HepG2 (cell line): ENCODE data around the gene DGUOK. TPM values are rescaled to one million over a fixed set of nuclear protein-coding genes. Genes with fewer than 3 reads are reported as not detected.

Experiments used
- AGO1 ChIP-seq: fragments of 200-400 bp; formaldehyde crosslinking; IDR thresholded peaks from 2 replicates; pipeline ENCODE4 v1.6.1; 2017; ENCODE audit warnings: mild to moderate bottlenecking, low read depth, low read length, moderate library complexity; ENCODE audit not compliant: poor library complexity, severe bottlenecking
- HIVEP1 ChIP-seq: sonication (generic); formaldehyde crosslinking; IDR thresholded peaks from 2 replicates; pipeline ENCODE4 v1.4.0; 2020; ENCODE audit warnings: mild to moderate bottlenecking, missing genetic modification reagents
- KAT8 ChIP-seq: IDR thresholded peaks from 2 replicates; pipeline ENCODE4 v1.6.1; 2016; ENCODE audit warnings: missing genetic modification reagents, missing compliant biosample characterization
- MYNN ChIP-seq: sonication (generic); formaldehyde crosslinking; IDR thresholded peaks from 2 replicates; pipeline ENCODE4 v1.4.0; 2020; ENCODE audit warnings: mild to moderate bottlenecking, low read depth, missing genetic modification reagents
- ONECUT2 ChIP-seq: sonication (generic); formaldehyde crosslinking; IDR thresholded peaks from 2 replicates; pipeline ENCODE4 v1.4.0; 2020; ENCODE audit warnings: missing genetic modification reagents
- RAD21 ChIP-seq: fragments of 450-650 bp; formaldehyde crosslinking; IDR thresholded peaks from 2 replicates; pipeline ENCODE4 v1.5.0; 2020; ENCODE audit warnings: mild to moderate bottlenecking
- SOX5 ChIP-seq: IDR thresholded peaks from 2 replicates; pipeline ENCODE4 v1.6.1; 2016; ENCODE audit warnings: borderline replicate concordance
- STAG1 ChIP-seq: sonication (generic); formaldehyde crosslinking; IDR thresholded peaks from 2 replicates; pipeline ENCODE4 v1.4.0; 2020; ENCODE audit warnings: missing genetic modification reagents
- THAP7 ChIP-seq: sonication (generic); formaldehyde crosslinking; IDR thresholded peaks from 2 replicates; pipeline ENCODE4 v1.8.1; 2023; ENCODE audit warnings: mild to moderate bottlenecking, missing genetic modification reagents
- ZBTB49 ChIP-seq: sonication (generic); formaldehyde crosslinking; IDR thresholded peaks from 2 replicates; pipeline ENCODE4 v1.4.0; 2020; ENCODE audit warnings: missing genetic modification reagents, borderline replicate concordance
- ZFP91 ChIP-seq: sonication (generic); formaldehyde crosslinking; IDR thresholded peaks from 2 replicates; pipeline ENCODE4 v1.9.0; 2022; ENCODE audit warnings: missing genetic modification reagents, mild to moderate bottlenecking, borderline replicate concordance
- ZKSCAN8 ChIP-seq: IDR thresholded peaks from 2 replicates; pipeline ENCODE4 v1.6.1; 2016; ENCODE audit warnings: borderline replicate concordance, missing genetic modification reagents, missing compliant biosample characterization
- ZNF580 ChIP-seq: IDR thresholded peaks from 2 replicates; pipeline ENCODE4 v1.6.1; 2016; ENCODE audit warnings: low read depth, borderline replicate concordance
- ZNF597 ChIP-seq: sonication (generic); formaldehyde crosslinking; IDR thresholded peaks from 2 replicates; pipeline ENCODE4 v1.5.0; 2020; ENCODE audit warnings: missing genetic modification reagents
- ZNF652 ChIP-seq: IDR thresholded peaks from 2 replicates; pipeline ENCODE4 v1.6.1; 2016; ENCODE audit warnings: low read depth, borderline replicate concordance
- ZNF788 ChIP-seq: sonication (generic); formaldehyde crosslinking; IDR thresholded peaks from 2 replicates; pipeline ENCODE4 v1.5.0; 2020; ENCODE audit warnings: mild to moderate bottlenecking, missing genetic modification reagents, borderline replicate concordance
- polyA plus RNA-seq, 8 experiments: library from polyadenylated mRNA; depleted of rRNA in 3 of 8; stranded (reverse) in 7 of 8; unstranded in 1 of 8; fragments of >200 nt; fragmentation: Illumina TruSeq in 4 of 8; extraction: Trizol in 4 of 8; gene quantifications; 2 replicates each; pipeline versions ENCODE4 v1.2.1 to v1.2.3, GENCODE V29; 2011 to 2016; ENCODE audit warnings: low read depth in 4 of 8, missing spikeins in 1 of 8, mixed read lengths in 1 of 8; ENCODE audit not compliant: insufficient read depth in 1 of 8
- total RNA-seq, 5 experiments: library from RNA; depleted of rRNA; stranded (reverse); fragments of >200 nt; fragmentation: Illumina TruSeq; extraction: Trizol; gene quantifications; 2 replicates each; pipeline ENCODE4 v1.2.3, GENCODE V29; 2016; ENCODE audit warnings: low read depth in 1 of 5
- TF ChIP-seq, protein P1 (sequence below): sonication (generic); formaldehyde crosslinking; conservative IDR thresholded peaks from 2 replicates; pipeline ENCODE4 v1.8.1; 2023; ENCODE audit warnings: missing genetic modification reagents

The DGUOK gene
- total and polyA plus RNA-seq, 2 of the 13 experiments (the other 11 are each of a cell fraction or from before 2014, with no cell fraction given) = 105 to 137 TPM

DNA sequence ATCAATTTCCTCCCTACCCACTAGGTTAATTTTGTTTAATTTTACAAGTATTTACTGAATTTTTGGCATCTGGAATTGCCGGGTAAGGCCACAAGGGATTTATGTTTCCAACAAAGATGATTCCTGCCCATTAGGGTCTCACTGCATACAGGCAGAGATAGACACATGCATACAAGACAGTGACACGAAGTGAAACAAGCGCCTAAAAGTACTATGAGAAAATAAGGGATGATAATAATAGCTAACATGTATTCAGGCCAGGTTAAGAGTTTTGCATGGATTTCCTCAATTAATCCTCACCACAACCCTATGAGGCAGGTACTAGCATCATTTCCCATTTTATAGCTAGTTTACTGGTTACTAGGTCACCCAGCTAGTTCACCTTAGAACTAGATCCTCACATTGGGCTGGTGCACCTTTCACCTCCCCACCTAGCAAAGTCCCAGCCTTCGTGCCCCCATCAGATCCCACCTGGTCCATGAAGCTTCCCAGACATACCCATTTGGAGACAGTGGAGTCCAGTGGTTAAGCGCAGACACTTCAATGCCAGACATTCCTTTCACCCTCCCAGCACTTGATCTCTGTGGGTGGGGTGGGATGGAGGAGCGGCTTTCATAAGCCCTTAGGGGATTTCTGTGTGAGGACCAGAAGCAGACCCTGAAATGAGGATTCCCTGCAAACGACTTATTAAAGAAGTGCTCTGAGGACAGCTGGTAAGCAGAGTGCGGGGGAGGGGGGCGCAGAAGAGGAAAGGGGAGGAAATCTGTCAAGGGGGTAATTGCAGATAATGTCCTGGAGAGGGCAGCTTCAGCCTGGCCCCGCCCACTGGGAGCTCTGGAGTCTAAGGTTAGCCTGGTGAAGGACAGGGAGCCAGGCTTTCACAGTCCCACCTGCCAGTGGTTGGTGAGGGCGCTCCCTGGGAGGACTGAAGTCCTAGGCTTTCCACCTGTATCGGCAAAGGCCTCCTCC is 5.8 kb upstream of the DGUOK start (continued):
- no peak for TF ChIP-seq ZFP91 (CRISPR knock-in tag)
- peak; percentile 50 for TF ChIP-seq STAG1 (CRISPR knock-in tag)
- 0 out of 2 replicates have a peak, but pooled peaks have one; percentile 36 for TF ChIP-seq HIVEP1 (CRISPR knock-in tag)
- TF ChIP-seq SOX5 = no peak
- no peak for TF ChIP-seq ZNF652 (CRISPR knock-in tag)
- peak; percentile 45; the same call in 1 of the 2 replicates for TF ChIP-seq RAD21
- no peak for TF ChIP-seq ZNF580 (CRISPR knock-in tag)
- no peak for TF ChIP-seq ZNF597 (CRISPR knock-in tag)
- TF ChIP-seq ZKSCAN8 (CRISPR knock-in tag) = no peak
- TF ChIP-seq ZNF788 (CRISPR knock-in tag) = no peak
- no peak for TF ChIP-seq ONECUT2
- TF ChIP-seq KAT8 (CRISPR knock-in tag) = no peak
- TF ChIP-seq MYNN (CRISPR knock-in tag) = no peak
- TF ChIP-seq THAP7 (CRISPR knock-in tag) = no peak
- no peak for TF ChIP-seq AGO1
- TF ChIP-seq, protein P1, sequence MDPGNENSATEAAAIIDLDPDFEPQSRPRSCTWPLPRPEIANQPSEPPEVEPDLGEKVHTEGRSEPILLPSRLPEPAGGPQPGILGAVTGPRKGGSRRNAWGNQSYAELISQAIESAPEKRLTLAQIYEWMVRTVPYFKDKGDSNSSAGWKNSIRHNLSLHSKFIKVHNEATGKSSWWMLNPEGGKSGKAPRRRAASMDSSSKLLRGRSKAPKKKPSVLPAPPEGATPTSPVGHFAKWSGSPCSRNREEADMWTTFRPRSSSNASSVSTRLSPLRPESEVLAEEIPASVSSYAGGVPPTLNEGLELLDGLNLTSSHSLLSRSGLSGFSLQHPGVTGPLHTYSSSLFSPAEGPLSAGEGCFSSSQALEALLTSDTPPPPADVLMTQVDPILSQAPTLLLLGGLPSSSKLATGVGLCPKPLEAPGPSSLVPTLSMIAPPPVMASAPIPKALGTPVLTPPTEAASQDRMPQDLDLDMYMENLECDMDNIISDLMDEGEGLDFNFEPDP = no peak
- no peak for TF ChIP-seq ZBTB49 (CRISPR knock-in tag)
